Heart left ventricle (tissue), 13 donors: Measurements from ENCODE around the gene FGFR4.

ENCODE experiments used
- POLR2A ChIP-seq, 2 donors: fragments of 450-650 bp; IDR thresholded peaks; one replicate each; pipeline ENCODE4 v1.6.1; 2017; ENCODE audit warnings: antibody characterized with exemption in 2 of 2, mild to moderate bottlenecking in 2 of 2, moderate library complexity in 2 of 2
- TF ChIP-seq, protein P1 (sequence below), 12 donors: fragments of 200-600 bp; sonication (generic) in 4 of 12; IDR thresholded peaks; one replicate each; pipeline versions ENCODE4 v1.5.0 to v1.8.0; 2018 to 2022; ENCODE audit warnings: antibody characterized with exemption in 12 of 12, mild to moderate bottlenecking in 5 of 12
- donor health status: ischemic (EF 13 %, LVEDD 7.1; RV severe dilation, severe dysfunction).
- donor health status: DM: no; HTN: yes; CAD: no.
- donor health status: DM: no; HTN: no; CAD: no.
- donor health status: ischemic (EF 25% LVEDD 6.9; RV normal size, moderate dysfunction).
- donor health status: ischemic (EF 25% LVEDD 5.7; RV mildly dilated, moderate dysfunction).
- donor health status: ischemic (EF 35%, LVEDD 5.7; RV mildly dilated, moderate dysfunction).
- donor health status: nonischemic (EF 11% LVEDD 7.7; RV severe dilation, severe dysfunction).
- donor health status: DM: yes; HTN: yes; CAD: no.
- donor health status: PGD.
- donor health status: ischemic (EF 29% LVEDD 5.4; RV normal size, mild dysfunction).
- donor health status: nonischemic (EF 23%, LVEDD 6.1; RV moderate dilation, normal function).

DNA sequence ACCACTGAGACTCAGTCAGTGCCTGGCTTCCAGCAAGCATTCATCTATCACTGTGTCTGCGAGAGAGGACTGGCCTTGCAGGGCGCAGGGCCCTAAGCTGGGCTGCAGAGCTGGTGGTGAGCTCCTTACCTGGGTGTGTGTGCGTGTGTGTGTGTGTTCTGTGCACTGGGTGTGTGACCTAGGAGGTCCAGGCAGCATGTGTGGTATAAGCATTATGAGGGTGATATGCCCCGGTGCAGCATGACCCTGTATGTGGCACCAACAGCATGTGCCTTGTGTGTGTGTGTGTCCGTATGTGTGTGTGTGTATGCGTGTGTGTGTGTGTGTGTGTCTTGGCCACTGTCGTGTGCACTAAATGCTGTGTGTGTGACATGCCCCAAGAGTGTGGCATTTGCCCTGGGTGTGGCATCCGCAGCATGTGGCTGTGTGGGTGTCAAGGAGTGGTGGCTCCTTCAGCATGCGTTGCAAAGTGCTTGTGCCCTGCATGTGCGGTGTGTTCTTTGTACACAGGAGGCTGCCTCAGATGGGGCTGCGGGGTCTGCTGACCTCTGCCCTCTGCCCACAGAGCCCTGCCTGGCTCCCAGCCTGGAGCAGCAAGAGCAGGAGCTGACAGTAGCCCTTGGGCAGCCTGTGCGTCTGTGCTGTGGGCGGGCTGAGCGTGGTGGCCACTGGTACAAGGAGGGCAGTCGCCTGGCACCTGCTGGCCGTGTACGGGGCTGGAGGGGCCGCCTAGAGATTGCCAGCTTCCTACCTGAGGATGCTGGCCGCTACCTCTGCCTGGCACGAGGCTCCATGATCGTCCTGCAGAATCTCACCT lies 3.3 kb downstream of the FGFR4 start:
- TF ChIP-seq, protein P1, sequence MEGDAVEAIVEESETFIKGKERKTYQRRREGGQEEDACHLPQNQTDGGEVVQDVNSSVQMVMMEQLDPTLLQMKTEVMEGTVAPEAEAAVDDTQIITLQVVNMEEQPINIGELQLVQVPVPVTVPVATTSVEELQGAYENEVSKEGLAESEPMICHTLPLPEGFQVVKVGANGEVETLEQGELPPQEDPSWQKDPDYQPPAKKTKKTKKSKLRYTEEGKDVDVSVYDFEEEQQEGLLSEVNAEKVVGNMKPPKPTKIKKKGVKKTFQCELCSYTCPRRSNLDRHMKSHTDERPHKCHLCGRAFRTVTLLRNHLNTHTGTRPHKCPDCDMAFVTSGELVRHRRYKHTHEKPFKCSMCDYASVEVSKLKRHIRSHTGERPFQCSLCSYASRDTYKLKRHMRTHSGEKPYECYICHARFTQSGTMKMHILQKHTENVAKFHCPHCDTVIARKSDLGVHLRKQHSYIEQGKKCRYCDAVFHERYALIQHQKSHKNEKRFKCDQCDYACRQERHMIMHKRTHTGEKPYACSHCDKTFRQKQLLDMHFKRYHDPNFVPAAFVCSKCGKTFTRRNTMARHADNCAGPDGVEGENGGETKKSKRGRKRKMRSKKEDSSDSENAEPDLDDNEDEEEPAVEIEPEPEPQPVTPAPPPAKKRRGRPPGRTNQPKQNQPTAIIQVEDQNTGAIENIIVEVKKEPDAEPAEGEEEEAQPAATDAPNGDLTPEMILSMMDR (IDR thresholded peaks at IDR 0.05), result no peak
- no peak for TF ChIP-seq POLR2A (IDR thresholded peaks at IDR 0.05)
